Osteocyte (in vitro differentiated cells): ENCODE data around the gene UBE3D. TPM values are rescaled to one million over a fixed set of nuclear protein-coding genes. Genes with fewer than 3 reads are reported as not detected.
"Not testable (repeated sequence)": the region's sequence is repeated elsewhere in the genome, so short reads cannot be mapped to it uniquely, and the experiment has no call there.

ENCODE experiments used
- DNase-seq: peaks from one replicate; pipeline ENCODE4 v3.0.0; 2021; ENCODE audit warnings: mixed read lengths; ENCODE audit not compliant: unreplicated experiment; ENCODE audit errors: extremely low spot score
- H3K27ac Mint-ChIP-seq: one replicate; pipeline ENCODE4 v1.8.0; 2021; ENCODE audit warnings: mild to moderate bottlenecking, mixed read lengths; ENCODE audit not compliant: unreplicated experiment
- H3K27me3 Mint-ChIP-seq: one replicate; pipeline ENCODE4 v1.8.0; 2021; ENCODE audit warnings: mixed read lengths; ENCODE audit not compliant: unreplicated experiment
- H3K36me3 Mint-ChIP-seq: one replicate; pipeline ENCODE4 v1.8.0; 2021; ENCODE audit warnings: mixed read lengths; ENCODE audit not compliant: unreplicated experiment
- H3K4me1 Mint-ChIP-seq: one replicate; pipeline ENCODE4 v1.8.0; 2021; ENCODE audit warnings: mixed read lengths; ENCODE audit not compliant: unreplicated experiment
- H3K4me3 Mint-ChIP-seq: one replicate; pipeline ENCODE4 v1.8.0; 2021; ENCODE audit warnings: mild to moderate bottlenecking, moderate library complexity, mixed read lengths; ENCODE audit not compliant: unreplicated experiment
- H3K9me3 Mint-ChIP-seq: one replicate; pipeline ENCODE4 v1.8.0; 2021; ENCODE audit warnings: mixed read lengths; ENCODE audit not compliant: unreplicated experiment
- total RNA-seq: library from RNA; stranded (reverse); gene quantifications from 2 replicates; pipeline ENCODE4 v1.2.1, GENCODE V29; 2021
- TF ChIP-seq, protein P1 (sequence below): fragments of 200-600 bp; sonication (generic); IDR thresholded peaks from 2 replicates; pipeline ENCODE4 v1.5.0; 2021; ENCODE audit warnings: antibody characterized with exemption, mild to moderate bottlenecking, moderate library complexity

The UBE3D gene
- total RNA-seq, 1 donor from 2014 or later: 4.8 TPM

DNA sequence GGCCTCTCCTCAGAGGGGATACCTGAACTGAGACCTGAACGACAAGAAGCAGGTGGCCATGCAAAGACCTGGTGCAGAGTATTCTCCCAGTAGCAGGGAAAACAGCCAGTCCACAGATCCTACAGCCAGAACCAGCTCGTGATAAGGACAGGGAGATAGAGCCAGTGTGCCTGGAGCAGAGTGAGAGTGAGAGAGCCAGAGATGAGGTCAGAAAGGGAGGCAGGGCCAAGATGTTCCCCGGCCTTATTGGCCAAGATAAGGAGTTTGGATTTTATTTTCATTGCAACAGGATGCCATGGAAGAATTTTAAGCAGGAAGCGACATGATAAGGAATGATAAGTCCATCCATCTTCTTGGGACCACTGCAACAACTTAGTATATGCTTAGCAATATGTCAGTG, 111.8 kb downstream of the UBE3D start:
- TF ChIP-seq, protein P1, sequence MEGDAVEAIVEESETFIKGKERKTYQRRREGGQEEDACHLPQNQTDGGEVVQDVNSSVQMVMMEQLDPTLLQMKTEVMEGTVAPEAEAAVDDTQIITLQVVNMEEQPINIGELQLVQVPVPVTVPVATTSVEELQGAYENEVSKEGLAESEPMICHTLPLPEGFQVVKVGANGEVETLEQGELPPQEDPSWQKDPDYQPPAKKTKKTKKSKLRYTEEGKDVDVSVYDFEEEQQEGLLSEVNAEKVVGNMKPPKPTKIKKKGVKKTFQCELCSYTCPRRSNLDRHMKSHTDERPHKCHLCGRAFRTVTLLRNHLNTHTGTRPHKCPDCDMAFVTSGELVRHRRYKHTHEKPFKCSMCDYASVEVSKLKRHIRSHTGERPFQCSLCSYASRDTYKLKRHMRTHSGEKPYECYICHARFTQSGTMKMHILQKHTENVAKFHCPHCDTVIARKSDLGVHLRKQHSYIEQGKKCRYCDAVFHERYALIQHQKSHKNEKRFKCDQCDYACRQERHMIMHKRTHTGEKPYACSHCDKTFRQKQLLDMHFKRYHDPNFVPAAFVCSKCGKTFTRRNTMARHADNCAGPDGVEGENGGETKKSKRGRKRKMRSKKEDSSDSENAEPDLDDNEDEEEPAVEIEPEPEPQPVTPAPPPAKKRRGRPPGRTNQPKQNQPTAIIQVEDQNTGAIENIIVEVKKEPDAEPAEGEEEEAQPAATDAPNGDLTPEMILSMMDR: no peak
- Mint-ChIP-seq H3K27me3 (no peaks in the 10 kb centered on the region), H3K9me3 (peaks cover 10% of the 10 kb centered on the region), H3K27ac (no peak overlapping the region), H3K4me1 (peaks cover 42% of the 10 kb centered on the region), H3K4me3 (no peak overlapping the region), H3K36me3 (peaks cover 9% of the 10 kb centered on the region)
- no peak for DNase-seq

DNA sequence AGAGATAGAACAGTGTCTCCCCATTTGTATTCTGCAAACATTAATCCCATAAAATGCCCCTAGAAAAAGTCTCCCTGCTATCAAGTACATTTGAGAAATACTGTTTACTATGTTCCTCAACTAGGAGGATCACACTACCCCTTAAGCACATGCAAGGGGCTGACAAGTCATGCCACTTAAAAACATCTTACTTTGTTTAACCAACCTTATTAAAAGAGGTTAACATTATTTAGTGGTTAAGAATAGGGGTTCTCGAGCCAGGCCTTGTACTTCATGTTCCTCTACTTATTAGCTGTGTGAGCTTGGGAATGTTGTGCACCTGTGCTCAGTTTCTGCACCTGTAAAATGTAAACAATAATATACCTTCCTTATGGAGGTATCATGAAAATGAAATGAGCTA, 113.7 kb downstream of the UBE3D start:
- DNase-seq: no peak
- Mint-ChIP-seq H3K27me3 (no peaks in the 10 kb centered on the region), H3K4me3 (no peak overlapping the region), H3K4me1 (peaks cover 34% of the 10 kb centered on the region), H3K27ac (no peak overlapping the region), H3K9me3 (peaks cover 18% of the 10 kb centered on the region), H3K36me3 (peaks cover 16% of the 10 kb centered on the region)
- TF ChIP-seq, protein P1: no peak

- Mint-ChIP-seq H3K36me3 (peaks cover 18% of the 10 kb centered on the region), H3K9me3 (peaks cover 18% of the 10 kb centered on the region), H3K4me3 (no peak overlapping the region), H3K27ac (no peak overlapping the region), H3K27me3 (no peaks in the 10 kb centered on the region), H3K4me1 (peaks cover 32% of the 10 kb centered on the region)
- DNase-seq: no peak
- TF ChIP-seq, protein P1: no peak
Observed at GRCh38 chr6:82951389-82951788, 114.3 kb downstream of the UBE3D start.

- H3K9me3 Mint-ChIP-seq: peaks cover 21% of the 10 kb centered on the region
- not testable (repeated sequence) for H3K27ac Mint-ChIP-seq, H3K27me3 Mint-ChIP-seq, H3K4me1 Mint-ChIP-seq, DNase-seq, H3K4me3 Mint-ChIP-seq
- peaks cover 15% of the 10 kb centered on the region for H3K36me3 Mint-ChIP-seq
Observed at GRCh38 chr6:82930915-82931314, 134.7 kb downstream of the UBE3D start.

DNA sequence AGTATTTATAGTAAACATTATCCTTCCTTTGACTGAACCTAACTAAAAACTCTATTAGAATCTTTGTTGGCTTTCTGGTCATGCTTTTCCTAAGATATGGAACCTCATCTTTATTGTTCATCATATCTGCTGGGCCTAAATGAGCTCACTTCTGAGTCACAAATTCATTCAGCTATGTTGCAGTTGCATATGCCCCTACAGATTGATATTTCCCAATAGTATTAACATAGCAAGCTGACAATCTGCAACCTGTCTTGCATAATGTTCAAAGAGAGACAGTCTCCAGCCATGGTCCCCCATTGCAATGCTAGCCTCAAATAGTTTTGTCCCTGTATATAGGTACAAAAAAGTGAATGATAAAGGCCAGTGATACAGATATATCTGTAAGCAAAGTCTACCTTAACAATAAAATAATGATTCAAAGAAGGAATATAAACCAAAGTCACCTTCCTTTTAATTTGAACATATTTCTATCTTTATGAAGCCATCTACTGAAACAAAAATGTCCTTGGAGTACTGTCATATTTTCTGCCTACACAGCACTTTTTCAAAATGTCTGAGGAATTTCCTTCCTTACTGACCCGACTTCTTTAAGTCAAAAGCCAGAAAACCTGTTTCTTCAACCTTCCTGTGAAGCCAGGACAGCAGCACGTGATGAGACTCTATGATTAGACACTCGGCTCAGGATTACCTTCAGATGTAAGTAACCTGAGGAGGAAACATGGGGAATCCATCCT, 140.7 kb downstream of the UBE3D start:
- peaks cover 21% of the 10 kb centered on the region for H3K4me1 Mint-ChIP-seq
- peaks cover under 1% of the 10 kb centered on the region for H3K36me3 Mint-ChIP-seq
- DNase-seq: no peak
- TF ChIP-seq, protein P1: no peak
- no peaks in the 10 kb centered on the region for H3K27me3 Mint-ChIP-seq
- H3K9me3 Mint-ChIP-seq: peaks cover 11% of the 10 kb centered on the region
- H3K27ac Mint-ChIP-seq: no peak overlapping the region
- H3K4me3 Mint-ChIP-seq: no peak overlapping the region
